ENCODE results near the gene XRCC4.

- TF ChIP-seq CTCF (IDR thresholded peaks at IDR 0.05 in 2 of 3, conservative IDR thresholded peaks at IDR 0.05 in 1 of 3; ENCODE audit: insufficient read depth in 2 of 3, low read depth in 1 of 3, low read length in 3 of 3), result no peak
- TF ChIP-seq USF2 (CRISPR knock-in tag; IDR thresholded peaks at IDR 0.05), result no peak
- no peak for TF ChIP-seq SOX6 (IDR thresholded peaks at IDR 0.05)
- TF ChIP-seq U2AF1 (optimal IDR thresholded peaks at IDR 0.05; ENCODE audit: low read depth, low read length), result no peak
- no peak for TF ChIP-seq ZNF644 (tag; IDR thresholded peaks at IDR 0.05; ENCODE audit: low read depth)
- TF ChIP-seq SAFB (IDR thresholded peaks at IDR 0.05; ENCODE audit: borderline replicate concordance, low read depth, low read length), result no peak
- no peak for TF ChIP-seq POLR2G (IDR thresholded peaks at IDR 0.05; ENCODE audit: low read depth, low read length)
- no peak for TF ChIP-seq ZBTB11 (CRISPR knock-in tag; IDR thresholded peaks at IDR 0.05)
- no peak for TF ChIP-seq ZNF639 (CRISPR knock-in tag; conservative IDR thresholded peaks at IDR 0.05 in 1 of 2, IDR thresholded peaks at IDR 0.05 in 1 of 2)
These were observed 311.3 kb downstream of the XRCC4 start for GRCh38 chr5:83388608-83389007.
